Ovary (tissue), 3 donors: Measurements from ENCODE around the gene SKAP2.

Experiments used
- EP300 ChIP-seq: sonication (generic); formaldehyde crosslinking; IDR thresholded peaks from one replicate; pipeline ENCODE4 v1.6.1; 2017; ENCODE audit warnings: antibody characterized with exemption
- POLR2A ChIP-seq: fragments of 450-650 bp; IDR thresholded peaks from one replicate; pipeline ENCODE4 v1.6.1; 2017; ENCODE audit warnings: antibody characterized with exemption, mild to moderate bottlenecking, moderate library complexity
- TF ChIP-seq, protein P1 (sequence below), 3 donors: fragments of 450-650 bp in 2 of 3; fragments of 200-600 bp in 1 of 3; IDR thresholded peaks; one replicate each; pipeline versions ENCODE4 v1.5.1 to v1.8.0; 2016 to 2022; ENCODE audit warnings: antibody characterized with exemption in 3 of 3, mild to moderate bottlenecking in 1 of 3
- donor health status: DM: no; HTN: no; CAD: no.

DNA sequence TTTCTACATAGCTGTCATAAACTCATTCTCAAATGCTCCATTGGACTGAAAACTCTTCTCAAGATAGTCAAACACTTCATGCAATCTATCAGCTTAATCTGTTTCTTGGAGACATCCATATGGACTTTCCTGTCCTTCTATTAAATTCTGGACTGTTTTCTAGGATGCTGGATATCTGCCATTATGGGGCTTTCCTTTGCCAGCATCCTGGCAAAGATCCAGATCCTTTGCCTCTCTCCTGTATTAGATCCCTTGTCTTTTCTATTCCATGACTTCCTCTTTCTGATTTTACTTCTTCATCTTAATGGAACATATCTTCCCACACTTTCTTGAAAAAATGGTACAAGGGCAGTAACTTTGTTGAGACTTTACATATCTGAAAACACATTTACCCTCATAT lies 35.9 kb upstream of the SKAP2 start:
- TF ChIP-seq, protein P1, sequence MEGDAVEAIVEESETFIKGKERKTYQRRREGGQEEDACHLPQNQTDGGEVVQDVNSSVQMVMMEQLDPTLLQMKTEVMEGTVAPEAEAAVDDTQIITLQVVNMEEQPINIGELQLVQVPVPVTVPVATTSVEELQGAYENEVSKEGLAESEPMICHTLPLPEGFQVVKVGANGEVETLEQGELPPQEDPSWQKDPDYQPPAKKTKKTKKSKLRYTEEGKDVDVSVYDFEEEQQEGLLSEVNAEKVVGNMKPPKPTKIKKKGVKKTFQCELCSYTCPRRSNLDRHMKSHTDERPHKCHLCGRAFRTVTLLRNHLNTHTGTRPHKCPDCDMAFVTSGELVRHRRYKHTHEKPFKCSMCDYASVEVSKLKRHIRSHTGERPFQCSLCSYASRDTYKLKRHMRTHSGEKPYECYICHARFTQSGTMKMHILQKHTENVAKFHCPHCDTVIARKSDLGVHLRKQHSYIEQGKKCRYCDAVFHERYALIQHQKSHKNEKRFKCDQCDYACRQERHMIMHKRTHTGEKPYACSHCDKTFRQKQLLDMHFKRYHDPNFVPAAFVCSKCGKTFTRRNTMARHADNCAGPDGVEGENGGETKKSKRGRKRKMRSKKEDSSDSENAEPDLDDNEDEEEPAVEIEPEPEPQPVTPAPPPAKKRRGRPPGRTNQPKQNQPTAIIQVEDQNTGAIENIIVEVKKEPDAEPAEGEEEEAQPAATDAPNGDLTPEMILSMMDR (IDR thresholded peaks at IDR 0.05) = no peak
- TF ChIP-seq EP300 (no peak), POLR2A (no peak)
